ENCODE data around the gene TGFBRAP1. TPM values are rescaled to one million over a fixed set of nuclear protein-coding genes. Genes with fewer than 3 reads are reported as not detected.
"Not testable (repeated sequence)": the region's sequence is repeated elsewhere in the genome, so short reads cannot be mapped to it uniquely, and the experiment has no call there.

TGFBRAP1 gene
- total RNA-seq, 2 donors from 2014 or later: 13.8 to 21.5 TPM

DNA sequence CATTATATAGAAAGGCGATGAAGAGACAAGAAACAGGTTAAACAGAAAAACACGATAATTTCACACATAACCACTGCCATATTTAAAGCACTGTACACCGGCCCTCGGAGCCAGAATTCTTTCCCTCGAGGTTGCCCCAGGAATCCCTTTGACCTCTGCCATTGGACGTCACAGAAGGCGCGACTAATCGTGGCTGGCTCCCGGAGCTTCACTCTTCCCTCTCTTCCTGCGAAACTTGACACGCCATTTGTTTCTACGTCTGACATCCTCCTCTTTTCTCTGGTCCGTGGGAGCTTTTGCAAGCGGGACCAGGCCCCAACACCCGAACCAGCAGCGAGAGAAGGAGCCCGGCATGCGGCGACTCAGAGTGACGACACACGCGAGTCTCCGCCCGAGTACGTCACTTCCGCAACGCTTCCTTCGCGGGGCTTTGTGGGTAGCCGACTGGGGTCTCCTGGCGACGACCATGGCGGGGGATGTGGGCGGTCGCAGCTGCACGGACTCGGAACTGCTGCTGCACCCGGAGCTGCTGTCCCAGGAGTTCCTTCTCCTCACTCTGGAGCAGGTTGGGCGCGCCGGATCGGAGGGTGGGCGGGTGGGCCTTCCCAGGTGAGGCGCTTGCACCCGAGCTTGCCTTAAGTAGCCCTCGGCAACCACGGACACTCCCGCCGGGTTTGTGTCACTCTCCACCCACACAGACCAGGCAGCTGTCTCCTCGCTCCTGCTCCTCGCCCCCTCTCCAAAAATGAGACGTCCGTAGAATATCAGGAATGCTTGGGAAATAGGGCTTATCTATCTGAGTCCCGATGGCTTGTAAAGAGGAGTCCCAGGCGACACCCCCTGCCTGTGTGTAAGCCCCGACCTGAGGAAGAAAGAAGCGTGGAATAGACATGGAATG lies 7.8 kb upstream of the TGFBRAP1 start, which contains the start of gene C2orf49:
Gene C2orf49, plus strand, starts transcription at position 419 of the 898 bp plus-strand sequence. Its CDS starts 48 bp downstream, at position 467.
- DNase-seq (peak; percentile 89 to 92), ATAC-seq (replicated peaks in 1 of 2) (peak; percentile 95 to 97)
- Mint-ChIP-seq H3K4me3 (peak within 1 kb of the TSS; percentile 87 to 100), H3K9me3 (no peaks in the 10 kb centered on the region), H3K27ac (peak within 1 kb of the TSS; percentile 100), H3K27me3 (ENCODE audit: low read depth) (no peaks in the 10 kb centered on the region), H3K36me3 (ENCODE audit: insufficient read depth in 2 of 2) (peaks cover 5 to 9% of the 10 kb centered on the region in 2 donors), H3K4me1 (ENCODE audit: low read depth) (peaks cover 46% of the 10 kb centered on the region)

DNA sequence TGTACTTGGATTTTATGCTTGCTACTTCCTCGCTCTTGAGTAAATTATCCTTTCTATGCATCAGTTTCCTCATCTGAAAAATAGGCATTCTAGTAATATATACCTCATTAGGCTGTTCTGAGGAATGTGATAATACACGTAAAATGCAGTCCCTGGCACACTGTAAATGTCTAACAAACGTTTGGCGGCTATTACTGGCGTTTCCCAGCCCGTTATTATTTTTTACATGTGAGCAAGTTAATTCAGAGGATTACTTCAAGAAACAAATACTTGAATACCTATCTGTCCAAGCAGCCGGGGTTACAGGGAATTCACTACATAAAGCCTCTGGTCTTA lies 7.2 kb upstream of the TGFBRAP1 start:
- Mint-ChIP-seq H3K9me3 (no peaks in the 10 kb centered on the region), H3K27me3 (ENCODE audit: low read depth) (no peaks in the 10 kb centered on the region), H3K36me3 (ENCODE audit: insufficient read depth in 2 of 2) (peaks cover 5 to 6% of the 10 kb centered on the region in 2 donors), H3K4me1 (ENCODE audit: low read depth) (peaks cover 46% of the 10 kb centered on the region), H3K4me3 (peak overlapping the region; percentile 87 to 100), H3K27ac (peak overlapping the region; percentile 100)
- no peak for DNase-seq
- no peak for ATAC-seq (replicated peaks in 1 of 2)

DNA sequence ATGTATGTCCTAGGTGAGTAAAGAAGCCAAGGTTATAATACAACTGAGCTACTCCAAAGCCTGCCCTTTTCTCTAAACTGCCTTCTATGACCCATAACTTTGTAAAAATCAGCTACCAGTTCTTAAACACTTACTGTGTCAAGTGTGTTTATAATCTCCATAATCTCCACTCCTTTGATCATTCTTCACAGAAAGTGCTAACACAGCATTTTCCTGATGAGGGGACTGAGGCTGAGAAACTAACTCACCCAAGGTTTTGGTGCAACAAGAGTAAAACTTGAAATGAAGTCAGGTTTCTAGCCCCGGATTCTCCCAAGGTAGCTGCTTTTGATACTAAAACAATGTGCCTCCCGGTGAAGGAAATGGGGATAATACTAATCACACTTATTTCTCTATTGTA lies 5.9 kb upstream of the TGFBRAP1 start:
- no peak for ATAC-seq (replicated peaks in 1 of 2)
- no peaks in the 10 kb centered on the region for H3K9me3 Mint-ChIP-seq
- H3K4me1 Mint-ChIP-seq (ENCODE audit: low read depth): peaks cover 51% of the 10 kb centered on the region
- no peak overlapping the region for H3K4me3 Mint-ChIP-seq
- H3K27me3 Mint-ChIP-seq (ENCODE audit: low read depth): no peaks in the 10 kb centered on the region
- peaks cover 5% of the 10 kb centered on the region in 2 donors for H3K36me3 Mint-ChIP-seq (ENCODE audit: insufficient read depth in 2 of 2)
- H3K27ac Mint-ChIP-seq: no peak overlapping the region
- DNase-seq: no peak

DNA sequence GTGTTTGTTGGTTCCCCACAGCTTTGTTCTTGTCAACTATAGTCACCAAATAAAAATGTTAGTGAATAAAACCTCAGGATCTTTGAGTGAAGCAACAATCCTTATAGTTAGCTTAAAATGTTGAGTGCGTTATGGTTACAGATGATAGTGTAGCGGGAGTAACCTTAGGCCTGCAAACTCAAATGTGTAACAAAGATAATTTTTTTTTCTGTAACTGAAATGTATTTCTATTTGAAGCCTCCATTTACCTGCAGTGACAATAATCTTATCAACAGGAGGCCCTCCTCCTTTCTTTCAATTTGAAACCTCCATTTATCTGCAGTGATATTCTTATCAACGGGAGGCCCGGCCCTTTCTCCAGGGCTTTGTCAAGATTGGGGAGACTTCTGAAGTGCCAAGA lies 4.7 kb upstream of the TGFBRAP1 start:
- Mint-ChIP-seq H3K4me3 (no peak overlapping the region), H3K9me3 (no peaks in the 10 kb centered on the region), H3K36me3 (ENCODE audit: insufficient read depth in 2 of 2) (peaks cover 2 to 5% of the 10 kb centered on the region in 2 donors), H3K27ac (no peak overlapping the region), H3K27me3 (ENCODE audit: low read depth) (no peaks in the 10 kb centered on the region), H3K4me1 (ENCODE audit: low read depth) (peaks cover 46% of the 10 kb centered on the region)
- DNase-seq: no peak
- no peak for ATAC-seq (replicated peaks in 1 of 2)

DNA sequence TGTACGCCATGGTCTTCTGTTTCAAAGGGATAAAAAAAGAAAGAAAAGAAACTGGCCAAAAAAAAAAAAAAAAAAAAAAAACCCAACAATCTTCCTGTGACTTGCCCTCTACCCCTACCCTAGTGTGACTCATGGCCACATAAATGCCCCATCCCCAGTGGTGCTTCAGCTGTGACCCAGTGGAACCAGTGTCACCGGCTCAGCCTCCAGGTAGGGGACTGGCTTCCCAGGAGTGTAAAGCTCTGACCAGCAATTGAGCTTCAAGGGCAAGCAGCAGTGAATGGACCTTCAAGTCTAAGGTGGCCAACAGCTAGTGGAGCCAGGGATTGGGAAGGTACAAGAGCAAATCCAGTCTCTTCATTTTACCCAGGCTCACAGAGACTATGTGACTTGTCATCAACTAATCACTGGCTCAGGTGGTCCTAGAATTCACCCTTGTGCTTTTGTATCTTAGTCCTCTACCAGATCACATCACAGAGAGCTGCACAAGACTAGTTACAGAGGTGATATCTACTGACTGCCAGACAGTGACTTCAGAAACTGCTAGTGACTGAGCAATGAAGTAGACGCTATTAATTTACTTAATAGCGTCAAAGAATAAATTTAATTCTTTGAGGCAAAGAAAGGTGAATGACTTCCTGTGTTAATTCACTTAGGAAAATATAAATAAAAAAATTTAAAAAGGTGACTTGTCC lies 1.3 kb upstream of the TGFBRAP1 start:
- Mint-ChIP-seq H3K27me3 (ENCODE audit: low read depth) (no peaks in the 10 kb centered on the region), H3K4me3 (peak overlapping the region; percentile 88 to 91), H3K9me3 (no peaks in the 10 kb centered on the region), H3K27ac (peak overlapping the region; percentile 96), H3K36me3 (ENCODE audit: insufficient read depth in 2 of 2) (peaks cover 0 to 2% of the 10 kb centered on the region in 2 donors), H3K4me1 (ENCODE audit: low read depth) (peaks cover 52% of the 10 kb centered on the region)
- ATAC-seq (replicated peaks in 1 of 2) (peak; percentile 44 to 53), DNase-seq (peak; percentile 28 to 44)

DNA sequence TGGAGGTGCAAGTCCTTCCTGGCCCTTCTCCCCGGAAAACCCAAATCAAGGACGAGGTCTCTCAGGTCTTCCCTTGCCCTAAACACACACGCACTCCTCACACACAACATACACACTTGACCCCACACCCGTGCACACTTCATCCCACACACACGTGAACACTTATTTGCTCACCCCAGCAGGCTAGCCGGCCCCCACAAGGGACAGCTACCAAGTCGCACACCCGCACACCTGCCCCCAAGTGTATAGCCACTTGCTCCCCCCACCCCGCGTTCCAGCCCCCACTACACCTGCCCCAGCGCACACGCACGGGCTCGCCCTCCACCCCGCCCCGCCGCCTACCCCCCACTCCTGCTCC lies 359 bp downstream of the TGFBRAP1 start:
- DNase-seq (peak in 1 of 2 donors; percentile 28), ATAC-seq (replicated peaks in 1 of 2) (peak; percentile 24 to 25)
- peak overlapping the region; percentile 90 to 98 for H3K4me3 Mint-ChIP-seq
- H3K36me3 Mint-ChIP-seq (ENCODE audit: insufficient read depth in 2 of 2): peaks cover 0 to 2% of the 10 kb centered on the region in 2 donors
- H3K4me1 Mint-ChIP-seq (ENCODE audit: low read depth): peaks cover 57% of the 10 kb centered on the region
- H3K27me3 Mint-ChIP-seq (ENCODE audit: low read depth): no peaks in the 10 kb centered on the region
- peak overlapping the region; percentile 90 for H3K27ac Mint-ChIP-seq
- no peaks in the 10 kb centered on the region for H3K9me3 Mint-ChIP-seq

DNA sequence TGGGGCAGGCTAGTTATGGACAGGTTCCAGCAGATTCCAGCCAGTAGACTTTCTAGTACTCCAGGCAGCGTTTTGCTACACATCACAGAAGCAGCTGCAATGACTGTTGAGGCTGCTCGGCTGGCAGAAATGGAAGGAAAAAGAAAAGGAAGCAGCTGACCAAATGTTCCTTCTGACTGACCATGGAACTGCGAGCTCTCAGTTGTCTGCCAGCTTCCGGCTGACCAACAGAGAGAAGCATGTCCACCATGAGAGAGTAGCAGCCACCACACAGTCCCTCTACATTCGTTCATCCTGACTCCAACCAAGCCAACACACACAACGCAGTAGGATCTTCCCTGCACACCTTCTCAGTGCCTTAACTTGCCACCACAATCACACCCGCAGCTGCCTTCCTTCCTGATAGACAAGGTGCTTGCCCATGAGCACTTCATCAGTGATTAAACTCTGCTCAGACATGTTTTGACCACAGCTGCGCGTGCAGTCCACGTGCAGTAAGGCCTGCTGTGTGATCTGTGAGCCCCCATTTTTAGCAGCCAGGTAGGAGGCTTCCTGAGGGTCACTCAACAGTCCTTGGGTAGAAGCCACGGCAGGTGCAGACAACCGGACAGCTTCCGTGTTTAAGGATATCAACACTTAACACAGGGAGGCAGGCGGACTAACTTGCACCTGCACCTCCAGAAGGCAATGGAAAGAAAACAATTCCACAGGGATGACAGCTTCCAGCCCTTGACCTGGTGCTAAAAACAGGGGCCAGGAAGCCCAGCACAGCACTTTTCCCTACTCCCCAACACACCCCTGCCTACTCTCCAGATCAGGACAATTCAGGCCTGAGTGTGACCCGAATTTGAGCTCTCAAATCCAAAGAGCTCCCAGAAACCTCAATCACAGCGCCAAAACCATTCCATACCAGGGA lies 996 bp downstream of the TGFBRAP1 start:
- Mint-ChIP-seq H3K36me3 (ENCODE audit: insufficient read depth in 2 of 2) (peaks cover 0 to 2% of the 10 kb centered on the region in 2 donors), H3K4me3 (peak overlapping the region; percentile 90 to 98), H3K9me3 (no peaks in the 10 kb centered on the region), H3K27ac (peak overlapping the region; percentile 90), H3K27me3 (ENCODE audit: low read depth) (no peaks in the 10 kb centered on the region), H3K4me1 (ENCODE audit: low read depth) (peaks cover 64% of the 10 kb centered on the region)
- ATAC-seq (replicated peaks in 1 of 2) (no peak), DNase-seq (peak; percentile 15 to 31)

DNA sequence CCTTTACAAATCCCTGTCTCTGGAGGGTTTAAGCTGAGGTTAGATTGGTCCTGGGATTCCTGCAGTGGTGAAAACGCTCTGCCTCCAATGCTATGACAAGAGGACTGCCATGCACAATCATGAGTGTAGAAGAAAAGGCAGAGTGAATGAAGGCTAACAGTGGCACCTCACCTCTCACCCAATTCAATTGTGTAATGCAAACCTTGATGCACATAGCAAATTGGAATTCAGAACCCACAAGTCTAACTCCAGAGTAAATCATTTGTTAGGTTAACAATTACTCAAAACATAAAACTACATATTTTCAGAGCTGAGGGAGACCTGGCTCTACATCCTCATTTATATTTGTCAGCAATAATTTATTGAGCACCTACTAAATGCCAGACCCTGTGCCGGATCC lies 1.8 kb downstream of the TGFBRAP1 start:
- ATAC-seq (replicated peaks in 1 of 2): no peak
- peak overlapping the region; percentile 90 to 98 for H3K4me3 Mint-ChIP-seq
- no peaks in the 10 kb centered on the region for H3K27me3 Mint-ChIP-seq (ENCODE audit: low read depth)
- H3K36me3 Mint-ChIP-seq (ENCODE audit: insufficient read depth in 2 of 2): peaks cover 0 to 2% of the 10 kb centered on the region in 2 donors
- peak overlapping the region; percentile 90 for H3K27ac Mint-ChIP-seq
- no peaks in the 10 kb centered on the region for H3K9me3 Mint-ChIP-seq
- peaks cover 72% of the 10 kb centered on the region for H3K4me1 Mint-ChIP-seq (ENCODE audit: low read depth)
- no peak for DNase-seq

DNA sequence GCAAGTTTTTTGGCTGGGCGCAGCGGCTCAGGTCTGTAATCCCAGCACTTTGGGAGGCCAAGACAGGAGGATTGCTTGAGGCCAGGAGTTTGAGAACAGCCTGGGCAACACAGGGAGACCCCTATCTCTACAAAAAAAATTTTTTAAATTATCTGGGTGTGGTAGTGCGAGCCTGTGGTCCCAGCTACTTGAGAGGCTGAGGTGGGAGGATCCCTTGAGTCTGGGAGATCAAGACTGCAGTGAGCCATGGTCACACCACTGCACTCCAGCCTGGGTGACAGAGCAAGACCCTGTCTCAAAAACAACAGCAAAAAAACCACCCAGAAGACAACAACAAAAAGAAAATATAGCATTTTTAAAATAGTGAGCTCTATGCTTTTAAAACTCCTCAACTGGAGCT lies 2.3 kb downstream of the TGFBRAP1 start:
- not testable (repeated sequence) for H3K27me3 Mint-ChIP-seq (ENCODE audit: low read depth); ATAC-seq (replicated peaks in 1 of 2); DNase-seq; H3K36me3 Mint-ChIP-seq (ENCODE audit: insufficient read depth in 2 of 2); H3K9me3 Mint-ChIP-seq
- H3K27ac Mint-ChIP-seq: peak overlapping the region; percentile 55
- peaks cover 76% of the 10 kb centered on the region for H3K4me1 Mint-ChIP-seq (ENCODE audit: low read depth)
- peak overlapping the region in 1 of 2 donors; percentile 8 for H3K4me3 Mint-ChIP-seq

DNA sequence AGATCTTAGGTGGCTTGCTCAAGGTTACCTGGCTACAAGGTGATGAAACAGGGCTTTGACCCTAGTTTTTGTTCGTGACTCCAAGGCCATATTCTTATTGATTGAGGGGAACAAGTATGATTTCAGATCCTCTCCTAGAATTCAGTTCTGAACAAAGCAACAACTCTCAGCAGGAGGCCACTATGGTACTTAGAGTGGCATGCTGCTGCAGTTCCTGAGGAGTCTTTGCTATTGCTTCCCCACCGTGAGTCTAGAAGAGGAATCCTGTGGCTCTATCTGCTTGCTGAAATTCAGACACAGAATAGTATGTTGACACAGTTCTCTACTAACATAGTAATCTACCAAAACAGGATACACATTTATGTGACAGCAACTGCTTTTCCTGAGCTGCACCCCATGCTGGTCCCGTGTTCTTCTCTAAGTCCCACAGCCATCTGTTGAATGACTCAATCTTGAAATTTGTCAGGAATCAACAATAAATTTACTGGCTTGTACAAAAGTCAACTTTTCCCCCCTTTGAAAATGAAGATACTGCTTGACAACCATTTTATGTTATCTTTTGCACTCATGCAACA lies 4.1 kb downstream of the TGFBRAP1 start:
- ATAC-seq (replicated peaks in 1 of 2) (no peak), DNase-seq (no peak)
- Mint-ChIP-seq H3K9me3 (no peaks in the 10 kb centered on the region), H3K4me3 (no peak overlapping the region), H3K27ac (no peak overlapping the region), H3K36me3 (ENCODE audit: insufficient read depth in 2 of 2) (peaks cover 0 to 2% of the 10 kb centered on the region in 2 donors), H3K4me1 (ENCODE audit: low read depth) (peaks cover 71% of the 10 kb centered on the region), H3K27me3 (ENCODE audit: low read depth) (no peaks in the 10 kb centered on the region)

DNA sequence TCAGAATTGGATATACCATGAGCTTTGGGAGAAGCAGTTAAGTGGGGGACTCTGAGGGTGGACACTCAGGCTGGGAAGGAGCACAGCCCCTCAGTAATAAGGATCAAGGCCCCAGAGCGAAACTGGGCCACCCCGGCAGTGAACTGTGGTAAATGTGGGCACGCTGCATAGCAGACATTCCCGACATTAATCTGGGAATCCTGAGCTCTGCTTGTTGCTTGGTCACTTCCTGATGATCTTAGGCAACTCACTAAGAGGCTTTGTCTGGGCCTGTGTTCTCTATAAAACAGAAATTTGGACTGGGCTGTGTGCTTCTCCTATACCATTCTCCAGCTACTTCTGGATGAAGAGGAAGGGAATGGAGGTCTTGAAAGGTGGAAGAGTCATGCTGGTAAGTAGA lies 4.8 kb downstream of the TGFBRAP1 start:
- Mint-ChIP-seq H3K27ac (no peak overlapping the region), H3K4me1 (ENCODE audit: low read depth) (peaks cover 70% of the 10 kb centered on the region), H3K36me3 (ENCODE audit: insufficient read depth in 2 of 2) (peaks cover 0 to 2% of the 10 kb centered on the region in 2 donors), H3K27me3 (ENCODE audit: low read depth) (no peaks in the 10 kb centered on the region), H3K9me3 (no peaks in the 10 kb centered on the region), H3K4me3 (no peak overlapping the region)
- ATAC-seq (replicated peaks in 1 of 2): no peak
- DNase-seq: no peak

DNA sequence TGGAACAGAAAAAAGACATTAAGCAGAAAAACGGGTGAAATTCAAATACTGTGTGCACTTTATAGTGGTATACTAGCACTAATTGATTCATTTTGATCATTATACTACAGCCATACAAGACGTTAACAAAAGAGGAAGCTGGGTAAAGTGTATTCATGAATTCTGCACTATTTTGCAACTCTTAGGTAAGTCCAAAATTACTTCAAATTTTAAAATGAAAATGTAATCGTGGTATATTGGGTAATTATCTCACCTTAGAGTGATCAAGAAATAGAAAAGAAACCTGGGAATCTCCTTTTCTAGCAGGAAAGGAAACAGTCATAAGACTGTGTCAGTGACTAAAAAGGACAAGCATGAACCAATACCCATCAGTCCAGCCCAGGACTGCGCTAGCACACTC lies 5.4 kb downstream of the TGFBRAP1 start:
- ATAC-seq (replicated peaks in 1 of 2): no peak
- Mint-ChIP-seq H3K4me1 (ENCODE audit: low read depth) (peaks cover 70% of the 10 kb centered on the region), H3K36me3 (ENCODE audit: insufficient read depth in 2 of 2) (peaks cover 0 to under 1% of the 10 kb centered on the region in 2 donors), H3K9me3 (no peaks in the 10 kb centered on the region), H3K27ac (peak overlapping the region; percentile 2), H3K27me3 (ENCODE audit: low read depth) (no peaks in the 10 kb centered on the region), H3K4me3 (no peak overlapping the region)
- no peak for DNase-seq

All from activated T-cell treated with anti-CD3 and anti-CD28 coated beads, Interleukin-2, amount 50 U/mL, for 72 hours (primary cell).